Central memory CD4-positive, alpha-beta T cell (primary cell): ENCODE data around the gene NAE1.
"Not testable (repeated sequence)": the region's sequence is repeated elsewhere in the genome, so short reads cannot be mapped to it uniquely, and the experiment has no call there.

ENCODE experiments used
- DNase-seq: peaks from one replicate; pipeline ENCODE4 v3.0.0; 2022

Gene NAE1

DNA sequence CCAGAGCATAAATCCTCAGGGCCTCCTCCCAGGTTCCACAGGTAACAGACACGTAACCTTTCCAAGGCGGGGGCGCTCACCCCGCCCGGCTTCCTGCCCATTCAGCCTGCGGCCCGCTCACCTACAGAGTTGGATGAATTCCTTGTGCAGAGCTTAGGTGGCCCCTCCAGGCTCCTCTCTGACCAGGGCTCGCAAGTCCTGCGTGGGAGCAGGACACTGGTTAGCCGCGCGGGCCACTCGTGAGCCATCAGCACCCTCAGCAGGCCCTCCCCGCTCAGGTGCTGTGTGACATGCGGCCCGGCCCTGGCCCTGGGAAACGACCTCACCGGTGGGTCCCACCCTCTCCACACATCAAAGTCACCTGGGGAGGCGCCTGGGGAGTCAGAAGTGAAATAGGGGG, 29.9 kb downstream of the NAE1 start:
- DNase-seq: no peak

DNA sequence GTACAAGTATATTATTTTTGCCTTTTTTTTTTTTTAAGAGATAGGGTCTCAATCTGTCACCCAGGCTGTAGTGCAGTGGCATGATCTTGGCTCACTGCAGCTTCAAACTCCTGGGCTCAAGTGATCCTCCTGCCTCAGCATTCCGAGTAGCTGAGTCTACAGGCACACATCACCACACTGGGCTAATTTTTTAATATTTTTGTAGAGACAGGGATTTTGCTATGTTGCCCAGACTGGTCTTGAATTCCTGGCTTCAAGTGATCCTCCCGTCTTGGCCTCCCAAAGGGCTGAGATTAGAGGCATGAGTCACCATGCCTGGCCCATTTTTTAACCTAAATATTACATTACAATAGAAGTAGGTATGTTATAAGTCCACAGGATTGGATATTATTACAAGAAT, 32.6 kb downstream of the NAE1 start:
- no peak for DNase-seq

DNA sequence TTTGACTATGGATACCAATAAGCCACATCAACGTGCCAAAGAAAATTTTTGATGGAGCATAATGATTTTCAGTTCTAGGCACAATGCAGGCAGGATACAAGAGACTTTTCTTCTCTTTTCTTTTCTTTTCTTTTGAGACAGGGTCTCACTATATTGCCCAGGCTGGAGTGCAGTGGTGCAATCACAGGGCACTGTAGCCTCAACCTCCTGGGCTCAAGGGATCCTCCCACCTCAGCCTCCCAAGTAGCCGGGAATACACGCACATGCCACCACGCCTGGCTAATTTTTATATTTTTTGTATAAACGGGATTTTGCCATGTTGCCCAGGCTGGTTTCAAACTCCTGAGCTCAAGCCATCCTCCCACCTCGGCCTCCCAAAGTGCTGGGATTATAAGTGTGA, 36.8 kb downstream of the NAE1 start:
- DNase-seq: not testable (repeated sequence)

- DNase-seq: no peak
Observed at GRCh38 chr16:66790130-66790733, 40.5 kb downstream of the NAE1 start.

- DNase-seq: no peak
Observed at GRCh38 chr16:66787427-66787826, 43.3 kb downstream of the NAE1 start.

DNA sequence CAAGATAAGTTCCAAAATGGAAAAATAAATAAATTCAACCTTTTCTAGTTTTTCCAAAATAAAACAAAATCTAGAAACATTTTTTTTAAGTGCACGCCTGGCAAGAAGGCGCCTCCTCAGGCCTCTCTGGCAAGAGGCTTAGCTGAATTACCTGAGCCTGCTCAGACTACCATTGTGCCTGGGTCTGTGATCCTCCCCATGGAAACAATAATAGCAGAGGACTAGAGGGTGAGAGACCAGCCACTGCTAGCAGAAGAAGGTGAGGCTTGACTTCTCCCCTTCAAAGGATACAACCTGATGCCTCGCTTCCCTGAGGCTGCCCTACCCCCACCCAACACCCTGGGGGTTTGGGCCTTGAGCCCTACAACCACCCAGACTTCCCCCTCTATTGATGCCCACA, 44.2 kb downstream of the NAE1 start:
- DNase-seq: no peak

DNA sequence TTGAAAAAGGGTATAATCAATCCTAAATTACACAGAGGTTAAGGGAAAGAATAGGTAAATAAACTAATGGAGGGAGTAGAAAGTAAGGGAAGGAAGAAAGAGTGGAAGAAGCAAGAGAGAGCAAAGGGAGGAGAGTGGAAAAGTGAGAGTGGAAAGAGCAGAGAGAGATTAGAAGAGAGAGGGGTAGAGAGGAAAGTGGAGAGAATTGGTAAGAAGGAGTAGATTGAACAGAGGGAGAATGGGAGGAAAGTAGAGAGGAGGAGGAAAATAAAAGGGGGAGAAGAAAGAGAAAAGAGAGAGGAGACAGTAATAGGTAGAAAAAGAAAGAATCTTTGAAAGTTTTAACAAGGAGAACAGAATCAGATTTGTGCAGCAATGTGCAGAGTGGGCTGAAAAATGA, 54.3 kb downstream of the NAE1 start:
- no peak for DNase-seq

DNA sequence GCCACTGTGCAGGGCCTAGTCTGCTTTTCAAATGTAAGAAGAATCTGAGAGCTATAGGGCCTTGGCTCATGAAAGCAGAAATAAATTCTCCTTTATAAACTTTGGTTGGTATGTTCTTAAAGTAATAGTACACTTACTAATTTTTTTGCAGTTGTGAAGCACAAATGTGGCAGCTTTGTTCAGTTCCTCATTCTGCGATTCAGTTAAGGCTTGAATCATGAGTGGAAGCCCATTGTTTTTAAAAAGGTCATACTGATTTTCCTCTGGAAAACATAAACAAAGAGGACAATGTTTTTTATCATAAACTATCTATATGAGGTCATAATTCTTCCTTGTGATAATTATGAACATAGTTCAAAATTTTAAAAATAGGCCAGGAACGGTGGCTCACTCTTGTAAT, 55.8 kb downstream of the NAE1 start:
- DNase-seq: no peak

DNA sequence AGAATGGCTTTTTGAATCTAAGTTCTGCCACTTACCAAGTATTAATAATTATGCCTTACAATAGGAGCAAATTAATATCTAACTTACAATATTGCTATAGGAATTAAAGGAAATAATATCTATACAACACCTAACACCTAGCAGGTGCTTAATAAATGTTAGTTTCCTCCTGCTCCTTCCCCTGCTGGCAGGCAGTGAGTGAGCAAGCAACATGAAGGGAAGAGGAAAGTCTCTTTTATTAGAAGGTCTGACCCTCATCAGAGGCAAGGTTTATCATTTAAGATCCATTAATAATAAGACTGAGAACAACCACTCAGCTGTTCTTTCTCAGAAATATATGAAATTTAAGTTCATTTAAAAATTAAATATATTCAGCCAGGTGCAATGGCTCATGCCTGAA, 72.7 kb downstream of the NAE1 start:
- DNase-seq: no peak

- DNase-seq: no peak
Observed at GRCh38 chr16:66754819-66755218, 76.0 kb downstream of the NAE1 start.

DNA sequence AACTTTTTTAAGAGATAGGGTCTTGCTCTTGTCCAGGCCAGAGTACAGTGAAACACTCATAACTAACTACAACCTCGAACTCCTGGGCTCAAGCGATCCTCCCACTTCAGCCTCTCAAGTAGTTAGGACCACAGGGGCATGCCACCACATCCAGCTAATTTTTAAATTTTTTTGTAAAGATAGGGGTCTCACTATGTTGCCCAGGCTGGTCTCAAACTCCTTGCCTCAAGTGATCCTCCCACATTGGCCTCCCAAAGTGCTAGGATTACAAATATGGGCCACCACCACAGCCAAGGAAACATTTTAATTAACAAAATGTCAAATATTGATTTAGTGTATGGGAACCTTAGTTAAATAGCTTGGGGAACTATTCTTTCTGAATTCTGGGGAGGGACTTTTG, 76.6 kb downstream of the NAE1 start:
- no peak for DNase-seq

GRCh38 chr16:66752958-66753357, 77.8 kb downstream of the NAE1 start:
- no peak for DNase-seq
